ENCODE results near the gene UQCRHL.
A peak's percentile ranks its signal among the peaks of the same experiment; 100 is the strongest.

UQCRHL gene

GRCh38 chr1:15851210-15852035 is 44.0 kb upstream of the UQCRHL start:
- ATAC-seq (ENCODE audit: insufficient read depth, low read depth) (no peak), DNase-seq (no peak)
- H3K36me3 ChIP-seq (ENCODE audit: insufficient read depth, low read length): peaks cover 2% of the 10 kb centered on the region; the same call in 1 of the 2 replicates
- peak overlapping the region; percentile 84; the same call in 1 of the 2 replicates for H3K4me2 ChIP-seq (ENCODE audit: insufficient read depth, low read length)
- no peak overlapping the region for H2AFZ ChIP-seq (ENCODE audit: low read depth, low read length)
- no peak for TF ChIP-seq EZH2 (IDR thresholded peaks at IDR 0.05; ENCODE audit: borderline replicate concordance, low read depth, low read length, severe bottlenecking)
- no peak for TF ChIP-seq CTCF (IDR thresholded peaks at IDR 0.05; ENCODE audit: borderline replicate concordance, extremely low read depth, low read length, poor library complexity, severe bottlenecking)
- peak overlapping the region; percentile 93; the same call in 1 of the 2 replicates for H3K9ac ChIP-seq (ENCODE audit: low read depth, low read length)
- H3K4me1 ChIP-seq (ENCODE audit: insufficient read depth, low read length): peaks cover 36% of the 10 kb centered on the region
- H3K79me2 ChIP-seq (ENCODE audit: insufficient read depth, low read length): peaks cover 96% of the 10 kb centered on the region
- no peaks in the 10 kb centered on the region for H3K27me3 ChIP-seq (ENCODE audit: insufficient read depth, low read length, poor library complexity)
- H3K4me3 ChIP-seq (ENCODE audit: low read depth in 1 of 2, low read length in 2 of 2): no peak overlapping the region
- H3K9me3 ChIP-seq (ENCODE audit: insufficient read depth, low read length, severe bottlenecking): no peaks in the 10 kb centered on the region
- no peak overlapping the region for H3K27ac ChIP-seq (ENCODE audit: low read length)
- peaks cover 31% of the 10 kb centered on the region; the same call in 1 of the 2 replicates for H4K20me1 ChIP-seq (ENCODE audit: insufficient read depth, low read length)

GRCh38 chr1:15850471-15851001 is 43.1 kb upstream of the UQCRHL start:
- Histone ChIP-seq H2AFZ (ENCODE audit: low read depth, low read length) (no peak overlapping the region), H3K4me1 (ENCODE audit: insufficient read depth, low read length) (peaks cover 45% of the 10 kb centered on the region), H3K9me3 (ENCODE audit: insufficient read depth, low read length, severe bottlenecking) (no peaks in the 10 kb centered on the region), H3K4me3 (ENCODE audit: low read depth in 1 of 2, low read length in 2 of 2) (peak overlapping the region; percentile 65 to 66; a peak in 2 of 4 replicates), H3K79me2 (ENCODE audit: insufficient read depth, low read length) (peaks cover 97% of the 10 kb centered on the region), H3K36me3 (ENCODE audit: insufficient read depth, low read length) (peaks cover 2% of the 10 kb centered on the region; the same call in 1 of the 2 replicates), H3K27ac (ENCODE audit: low read length) (peak overlapping the region; percentile 4), H3K27me3 (ENCODE audit: insufficient read depth, low read length, poor library complexity) (no peaks in the 10 kb centered on the region), H3K9ac (ENCODE audit: low read depth, low read length) (peak overlapping the region; percentile 93), H3K4me2 (ENCODE audit: insufficient read depth, low read length) (peak overlapping the region; percentile 84), H4K20me1 (ENCODE audit: insufficient read depth, low read length) (peaks cover 31% of the 10 kb centered on the region; the same call in 1 of the 2 replicates)
- ATAC-seq (ENCODE audit: insufficient read depth, low read depth): no peak
- TF ChIP-seq CTCF (IDR thresholded peaks at IDR 0.05; ENCODE audit: borderline replicate concordance, extremely low read depth, low read length, poor library complexity, severe bottlenecking) (no peak), EZH2 (IDR thresholded peaks at IDR 0.05; ENCODE audit: borderline replicate concordance, low read depth, low read length, severe bottlenecking) (no peak)
- DNase-seq: no peak

- H2AFZ ChIP-seq (ENCODE audit: low read depth, low read length): peak overlapping the region; percentile 65
These were observed 42.4 kb upstream of the UQCRHL start for GRCh38 chr1:15849775-15850324.

More at GRCh38 chr1:15849775-15850324, 42.4 kb upstream of the UQCRHL start:
- peak overlapping the region; percentile 93 for H3K9ac ChIP-seq (ENCODE audit: low read depth, low read length)
- H3K27me3 ChIP-seq (ENCODE audit: insufficient read depth, low read length, poor library complexity): no peaks in the 10 kb centered on the region
- peak overlapping the region; percentile 84 for H3K4me2 ChIP-seq (ENCODE audit: insufficient read depth, low read length)
- H3K9me3 ChIP-seq (ENCODE audit: insufficient read depth, low read length, severe bottlenecking): no peaks in the 10 kb centered on the region
- H4K20me1 ChIP-seq (ENCODE audit: insufficient read depth, low read length): peaks cover 28% of the 10 kb centered on the region; the same call in 1 of the 2 replicates
- H3K4me1 ChIP-seq (ENCODE audit: insufficient read depth, low read length): peaks cover 52% of the 10 kb centered on the region
- peak overlapping the region; percentile 65 to 66; a peak in 3 of 4 replicates for H3K4me3 ChIP-seq (ENCODE audit: low read depth in 1 of 2, low read length in 2 of 2)
- TF ChIP-seq CTCF (IDR thresholded peaks at IDR 0.05; ENCODE audit: borderline replicate concordance, extremely low read depth, low read length, poor library complexity, severe bottlenecking) (no peak), EZH2 (IDR thresholded peaks at IDR 0.05; ENCODE audit: borderline replicate concordance, low read depth, low read length, severe bottlenecking) (no peak)
- H3K36me3 ChIP-seq (ENCODE audit: insufficient read depth, low read length): peaks cover 2% of the 10 kb centered on the region; the same call in 1 of the 2 replicates
- H3K79me2 ChIP-seq (ENCODE audit: insufficient read depth, low read length): peaks cover 97% of the 10 kb centered on the region
- peak; percentile 40 for ATAC-seq (ENCODE audit: insufficient read depth, low read depth)
- H3K27ac ChIP-seq (ENCODE audit: low read length): peak overlapping the region; percentile 70
- peak; percentile 74 for DNase-seq

Measured in DND-41 (cell line).